Glomerular endothelial cell (primary cell): Measurements from ENCODE around the gene SYCE1L. TPM values are rescaled to one million over a fixed set of nuclear protein-coding genes. Genes with fewer than 3 reads are reported as not detected.
"Not testable (repeated sequence)": the region's sequence is repeated elsewhere in the genome, so short reads cannot be mapped to it uniquely, and the experiment has no call there.

Experiments used
- DNase-seq: peaks from one replicate; pipeline ENCODE4 v3.0.0-alpha.2; 2011; ENCODE audit warnings: low read depth, low spot score; ENCODE audit errors: extremely low read depth
- total RNA-seq: library from RNA; depleted of rRNA; stranded (reverse); fragments of >200 nt; gene quantifications from 2 replicates; pipeline ENCODE4 v1.2.3, GENCODE V29; 2015

SYCE1L gene, protein sequence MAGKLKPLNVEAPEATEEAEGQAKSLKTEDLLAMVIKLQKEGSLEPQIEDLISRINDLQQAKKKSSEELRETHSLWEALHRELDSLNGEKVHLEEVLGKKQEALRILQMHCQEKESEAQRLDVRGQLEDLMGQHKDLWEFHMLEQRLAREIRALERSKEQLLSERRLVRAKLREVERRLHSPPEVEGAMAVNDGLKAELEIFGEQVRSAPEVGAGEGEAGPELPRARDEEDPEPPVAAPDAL
- total RNA-seq, result 2.1 and 11.6 TPM in 2 replicates

DNA sequence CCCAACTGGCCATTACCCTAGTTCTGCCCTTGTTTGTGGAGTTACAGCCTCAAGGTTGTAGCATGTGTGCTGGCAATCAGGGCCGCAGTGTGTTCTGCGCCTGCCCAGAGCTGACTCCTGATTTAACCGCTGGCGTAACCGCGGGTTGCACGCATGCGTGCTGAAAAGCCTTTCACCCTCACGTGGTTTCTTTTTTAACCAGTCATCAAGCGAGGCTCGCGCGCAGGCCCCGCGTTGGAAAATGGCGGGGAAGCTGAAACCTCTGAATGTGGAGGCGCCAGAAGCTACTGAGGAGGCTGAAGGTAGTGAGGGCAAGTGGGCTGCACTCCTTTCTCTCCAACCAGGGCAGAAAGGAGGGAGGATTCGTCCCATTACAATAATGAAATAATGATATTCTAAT is at the start of gene SYCE1L:
SYCE1L (plus strand) TSS at position 198 of the 400 bp plus-strand sequence; CDS start at position 242, 44 bp downstream.
- DNase-seq, result no peak

DNA sequence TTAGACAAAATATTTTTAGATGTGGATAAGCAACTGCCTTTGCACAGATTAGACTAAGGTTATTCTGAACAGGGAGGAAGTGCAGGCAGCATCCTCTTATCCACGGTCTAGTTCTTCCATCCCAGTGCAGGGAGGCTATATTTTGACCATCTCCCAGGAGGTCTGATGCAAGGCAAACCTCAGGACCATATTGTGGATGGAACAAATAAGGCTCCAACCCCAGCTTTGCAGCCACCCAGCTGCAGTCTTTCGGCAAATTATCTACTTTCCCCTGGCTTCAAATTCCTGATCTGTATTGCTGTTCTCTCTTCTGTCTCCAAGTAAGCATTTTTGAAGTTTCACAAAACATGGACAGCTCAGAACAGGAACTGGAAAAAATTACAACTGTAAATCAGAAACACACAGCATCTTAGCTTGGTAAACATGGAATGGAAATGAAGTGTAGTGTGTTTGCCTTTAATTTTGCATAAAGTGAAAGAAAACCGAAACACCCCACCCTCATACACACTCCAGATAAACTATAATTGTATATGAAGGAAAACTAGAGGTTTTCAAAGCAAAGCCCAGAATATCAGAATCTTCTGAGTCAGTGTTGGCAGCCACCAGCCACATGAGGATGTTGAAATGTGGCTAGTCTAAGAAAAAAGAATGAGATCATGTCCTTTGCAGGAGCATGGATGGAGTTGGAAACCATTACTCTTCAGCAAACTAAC is 41.7 kb upstream of the SYCE1L start:
- DNase-seq, result no peak

DNA sequence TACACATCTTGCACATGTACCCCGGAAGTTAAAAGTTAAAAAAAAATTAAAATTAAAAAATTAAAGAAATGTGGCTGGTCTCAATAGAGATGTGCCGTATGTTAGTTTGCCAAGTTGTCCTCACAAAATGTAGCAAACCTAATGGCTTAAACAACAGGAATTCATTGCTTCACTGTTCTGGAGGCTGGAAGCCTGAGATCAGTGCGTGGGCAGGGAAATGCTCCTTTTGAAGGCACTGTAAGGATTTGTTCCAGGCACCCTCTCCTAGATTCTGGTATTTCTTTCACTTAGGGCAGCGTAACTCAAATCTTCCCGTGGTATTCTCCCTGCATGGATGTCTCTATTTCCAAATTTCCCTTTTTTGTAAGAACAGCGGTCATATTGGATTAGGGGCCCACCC is 40.9 kb upstream of the SYCE1L start:
- no peak for DNase-seq

DNA sequence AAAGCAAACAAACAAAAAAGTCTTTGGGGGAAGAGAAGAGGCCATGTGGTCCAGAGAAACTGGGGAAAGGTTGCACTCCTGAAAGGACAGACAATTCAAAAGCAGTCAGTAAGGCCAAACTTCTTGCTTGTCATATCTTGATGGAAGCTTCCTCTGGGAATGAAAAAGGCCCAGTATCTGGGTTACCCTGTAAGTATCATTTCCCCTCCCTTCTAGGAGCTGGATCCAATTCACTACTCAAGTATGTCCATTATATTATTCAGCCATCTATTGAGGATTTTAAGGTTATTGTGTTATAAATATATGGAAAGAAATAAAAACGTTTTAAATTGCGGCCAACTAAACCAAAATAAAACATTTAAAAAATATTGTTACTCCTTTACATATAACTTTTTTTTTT is 34.2 kb upstream of the SYCE1L start:
- DNase-seq, result no peak

- not testable (repeated sequence) for DNase-seq
These were observed 33.5 kb upstream of the SYCE1L start for GRCh38 chr16:77165536-77166236.

GRCh38 chr16:77166726-77167125 is 32.5 kb upstream of the SYCE1L start:
- no peak for DNase-seq

GRCh38 chr16:77168901-77169300 is 30.3 kb upstream of the SYCE1L start:
- DNase-seq, result no peak

DNA sequence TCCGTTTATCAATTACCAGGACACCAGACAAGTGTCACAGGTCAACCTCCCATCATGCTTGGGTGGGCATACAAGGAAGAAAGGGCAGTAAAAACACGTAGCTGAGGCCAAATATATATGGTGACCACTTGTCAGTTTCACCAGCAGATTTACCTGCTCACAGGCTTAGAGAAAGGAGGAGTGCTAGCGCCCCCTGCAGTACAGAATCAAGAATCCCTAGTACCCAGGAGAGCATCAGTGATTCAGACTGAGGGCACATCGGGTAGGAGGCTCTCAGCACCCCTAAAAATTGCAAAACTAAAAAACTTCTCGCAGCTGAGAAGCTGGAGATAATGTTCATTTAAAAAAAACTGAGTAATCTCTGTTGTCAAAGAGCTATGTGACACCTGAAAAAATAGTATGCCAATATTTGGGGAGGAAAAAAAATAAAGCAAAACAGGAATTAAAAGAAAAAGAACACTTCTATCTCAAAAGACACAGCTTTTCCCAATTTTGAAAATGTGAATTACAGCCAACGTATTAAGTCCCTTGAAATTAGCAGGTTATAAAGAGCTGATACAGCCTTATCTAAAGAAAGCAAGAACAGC is 29.5 kb upstream of the SYCE1L start:
- DNase-seq, result peak; percentile 12

DNA sequence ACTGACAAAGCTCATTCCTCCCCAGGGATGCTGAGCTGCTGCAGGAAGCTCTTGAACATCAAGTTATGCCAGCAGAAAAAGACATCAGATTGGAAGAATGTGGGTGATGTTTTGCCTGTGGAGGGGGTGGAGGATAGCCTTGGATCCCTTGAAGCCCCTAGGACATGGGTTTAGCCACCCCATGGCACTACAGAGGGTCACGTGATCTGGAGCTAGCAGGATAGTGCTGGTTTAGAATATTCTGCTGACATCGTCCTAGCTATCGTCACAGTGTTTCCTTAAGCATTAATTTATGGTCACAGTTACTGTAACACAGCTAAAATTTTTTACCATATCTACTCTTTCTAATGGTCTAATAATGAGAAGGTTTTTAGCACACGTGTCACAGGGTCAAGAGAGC is 28.4 kb upstream of the SYCE1L start:
- no peak for DNase-seq

DNA sequence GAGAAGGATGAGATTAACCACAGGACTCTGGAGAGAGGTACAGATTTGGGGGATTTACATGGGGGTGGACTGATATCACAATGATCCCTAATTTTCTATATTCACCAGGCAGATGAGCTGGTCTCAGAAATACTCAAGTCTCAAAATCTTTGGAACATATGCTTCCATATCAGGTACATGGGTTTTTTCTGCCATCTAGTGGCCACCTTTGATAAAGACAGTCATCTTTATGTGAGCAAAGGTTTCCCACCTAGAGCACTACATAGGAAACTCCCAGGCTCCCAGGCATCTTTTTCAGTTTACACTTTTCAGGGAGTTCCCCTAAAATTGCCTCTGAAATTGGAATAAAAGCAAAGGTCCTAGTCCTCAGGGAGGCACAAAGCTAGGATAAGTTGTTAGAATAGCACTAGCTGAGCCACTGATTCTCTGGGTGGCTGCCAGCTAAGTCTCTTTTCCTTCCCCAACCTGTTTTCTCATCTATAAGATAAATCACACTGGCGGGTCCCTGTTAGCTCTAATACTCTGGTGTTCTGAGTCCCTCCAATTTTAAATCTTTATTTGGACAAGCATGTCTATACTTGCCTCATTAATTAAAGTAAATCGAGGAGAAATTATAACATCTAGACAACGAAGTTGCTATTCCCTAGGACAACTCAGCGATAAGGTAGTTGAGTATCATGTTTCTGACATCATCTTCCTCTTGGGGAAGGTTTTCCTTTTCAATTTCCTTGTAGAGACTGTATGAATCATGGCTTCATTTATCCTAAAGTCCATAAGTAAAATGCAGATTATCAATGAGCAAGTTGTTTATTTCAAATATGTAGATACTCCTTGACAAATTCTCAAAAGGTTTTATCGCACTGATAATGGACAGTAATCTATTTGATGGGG is 27.2 kb upstream of the SYCE1L start:
- peak; percentile 75 for DNase-seq

DNA sequence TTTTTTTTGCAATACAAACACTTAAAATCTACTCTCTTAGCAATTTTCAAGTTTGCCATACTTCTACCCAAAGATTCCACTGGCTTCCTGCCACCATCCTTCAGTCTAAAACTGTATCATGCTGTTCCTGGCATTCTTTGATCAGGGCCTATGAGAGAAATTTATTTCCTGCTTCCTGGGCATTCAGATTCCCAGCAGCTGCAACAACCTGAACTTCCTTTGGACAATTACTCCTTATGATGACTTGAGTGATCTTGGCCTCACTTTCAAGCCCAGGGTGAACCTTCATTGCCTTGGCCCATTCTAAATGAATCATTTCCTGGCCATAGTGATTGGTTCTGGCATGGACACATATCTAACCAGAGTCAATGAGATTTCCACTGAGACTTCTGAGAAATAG is 26.3 kb upstream of the SYCE1L start:
- DNase-seq, result peak; percentile 89

DNA sequence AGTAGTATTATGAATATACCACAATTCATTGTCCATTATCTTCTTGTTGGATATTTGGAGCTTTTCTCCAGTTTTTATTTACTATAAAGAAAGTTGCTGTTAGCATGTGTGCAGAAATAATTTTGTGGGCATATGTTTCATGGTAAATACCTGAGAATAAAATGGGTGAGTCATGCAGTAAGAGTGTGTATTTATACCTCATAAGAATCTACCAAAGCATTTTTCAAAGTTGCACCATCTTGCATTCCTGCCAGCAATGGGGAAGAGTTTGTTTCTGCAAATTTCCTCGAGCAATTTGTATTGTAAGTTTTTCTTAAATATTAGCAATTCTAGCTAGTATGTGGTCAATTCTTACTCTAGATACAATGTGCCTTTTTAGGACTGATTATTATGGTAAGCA is 16.1 kb upstream of the SYCE1L start:
- no peak for DNase-seq

DNA sequence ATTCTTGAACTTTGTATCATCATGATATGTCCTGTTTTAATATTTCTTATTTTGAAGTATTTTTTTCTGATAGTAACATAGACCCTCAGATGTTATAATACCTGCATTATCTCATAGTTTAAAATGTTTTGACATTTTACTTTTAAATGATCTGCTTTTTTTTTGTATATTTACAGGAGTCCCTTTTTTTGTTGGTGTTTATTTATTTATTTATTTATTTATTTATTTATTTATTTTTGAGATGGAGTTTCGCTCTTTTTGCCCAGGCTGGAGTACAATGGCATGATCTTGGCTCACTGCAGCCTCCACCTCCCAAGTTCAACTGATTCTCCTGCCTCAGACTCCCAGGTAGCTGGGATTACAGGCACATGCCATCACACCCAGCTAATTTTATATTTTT is 12.9 kb upstream of the SYCE1L start:
- DNase-seq, result not testable (repeated sequence)

GRCh38 chr16:77190190-77190477 is 9.1 kb upstream of the SYCE1L start:
- no peak for DNase-seq

DNA sequence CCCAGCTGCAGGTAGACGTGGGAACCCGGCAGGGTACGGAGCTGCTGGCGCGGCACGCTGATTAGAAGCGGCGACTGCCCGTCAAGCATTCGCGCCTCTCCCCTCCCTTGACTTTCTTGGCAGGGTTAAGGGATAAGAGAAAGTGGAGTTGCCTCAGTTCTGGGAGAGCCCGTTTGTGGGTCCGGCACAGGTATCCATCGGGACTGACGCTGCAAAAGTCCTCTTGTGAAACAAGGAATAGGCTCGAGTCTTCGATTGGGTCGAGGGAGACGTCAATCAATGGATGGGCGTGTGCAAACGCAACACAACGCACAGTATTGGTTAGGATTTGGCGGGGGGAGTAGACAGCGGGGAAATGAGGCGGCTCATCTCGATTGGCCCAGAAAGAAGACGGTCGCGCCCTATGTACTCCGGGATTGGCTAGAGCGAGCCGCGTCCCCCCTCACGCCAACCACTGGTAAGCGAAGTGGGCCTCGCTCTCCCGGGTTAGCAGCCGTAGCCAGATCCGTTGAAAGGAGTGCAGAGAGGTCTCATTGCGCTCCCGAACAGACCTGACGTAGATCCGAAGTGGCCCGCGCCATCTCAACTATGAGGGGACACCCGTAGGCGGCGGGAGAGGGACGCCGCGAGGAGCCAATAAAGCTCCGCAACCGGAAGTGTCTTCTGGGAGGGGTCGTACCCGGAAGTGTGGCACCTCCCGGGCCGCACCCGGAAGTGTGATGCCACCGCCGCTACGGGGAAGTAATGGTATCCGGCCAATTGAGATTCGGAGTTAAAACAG is 8.5 kb upstream of the SYCE1L start, which contains the start of gene MON1B:
MON1B (plus strand) TSS at position 713 of the 781 bp plus-strand sequence. CDS start 296 bp downstream, outside the sequence.
- DNase-seq, result peak; percentile 93

DNA sequence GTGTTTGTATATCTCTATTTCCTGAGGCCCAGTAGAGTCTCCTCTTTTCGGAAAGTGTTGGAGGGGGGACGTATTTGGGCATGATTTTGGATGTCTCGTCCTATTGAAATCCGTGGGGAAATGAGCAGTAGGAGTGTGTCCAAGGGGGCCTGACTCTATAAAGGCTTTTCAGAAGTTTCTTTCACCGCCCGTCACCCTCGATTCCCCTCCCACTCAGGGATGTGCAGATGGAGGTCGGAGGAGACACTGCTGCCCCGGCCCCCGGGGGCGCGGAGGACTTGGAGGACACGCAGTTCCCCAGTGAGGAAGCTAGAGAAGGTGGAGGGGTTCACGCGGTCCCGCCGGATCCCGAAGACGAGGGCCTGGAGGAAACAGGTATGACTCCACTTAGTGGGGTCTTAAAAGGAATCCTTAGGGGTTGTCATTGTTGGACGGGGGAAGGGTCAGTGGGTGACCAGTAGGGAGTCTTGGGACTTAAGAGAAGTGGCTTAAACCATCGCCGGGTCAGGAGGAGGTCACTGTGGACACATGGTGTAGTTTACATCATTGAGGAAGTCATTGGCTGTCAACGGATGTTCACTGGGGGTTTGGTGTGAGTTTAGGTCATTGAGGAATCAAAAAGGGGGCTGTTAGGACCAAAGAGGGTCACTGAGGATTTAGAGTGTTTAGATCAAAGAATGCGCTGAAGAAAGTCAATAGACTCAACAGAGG is 7.8 kb upstream of the SYCE1L start:
- DNase-seq, result no peak

GRCh38 chr16:77193377-77193776 is 5.8 kb upstream of the SYCE1L start:
- no peak for DNase-seq

DNA sequence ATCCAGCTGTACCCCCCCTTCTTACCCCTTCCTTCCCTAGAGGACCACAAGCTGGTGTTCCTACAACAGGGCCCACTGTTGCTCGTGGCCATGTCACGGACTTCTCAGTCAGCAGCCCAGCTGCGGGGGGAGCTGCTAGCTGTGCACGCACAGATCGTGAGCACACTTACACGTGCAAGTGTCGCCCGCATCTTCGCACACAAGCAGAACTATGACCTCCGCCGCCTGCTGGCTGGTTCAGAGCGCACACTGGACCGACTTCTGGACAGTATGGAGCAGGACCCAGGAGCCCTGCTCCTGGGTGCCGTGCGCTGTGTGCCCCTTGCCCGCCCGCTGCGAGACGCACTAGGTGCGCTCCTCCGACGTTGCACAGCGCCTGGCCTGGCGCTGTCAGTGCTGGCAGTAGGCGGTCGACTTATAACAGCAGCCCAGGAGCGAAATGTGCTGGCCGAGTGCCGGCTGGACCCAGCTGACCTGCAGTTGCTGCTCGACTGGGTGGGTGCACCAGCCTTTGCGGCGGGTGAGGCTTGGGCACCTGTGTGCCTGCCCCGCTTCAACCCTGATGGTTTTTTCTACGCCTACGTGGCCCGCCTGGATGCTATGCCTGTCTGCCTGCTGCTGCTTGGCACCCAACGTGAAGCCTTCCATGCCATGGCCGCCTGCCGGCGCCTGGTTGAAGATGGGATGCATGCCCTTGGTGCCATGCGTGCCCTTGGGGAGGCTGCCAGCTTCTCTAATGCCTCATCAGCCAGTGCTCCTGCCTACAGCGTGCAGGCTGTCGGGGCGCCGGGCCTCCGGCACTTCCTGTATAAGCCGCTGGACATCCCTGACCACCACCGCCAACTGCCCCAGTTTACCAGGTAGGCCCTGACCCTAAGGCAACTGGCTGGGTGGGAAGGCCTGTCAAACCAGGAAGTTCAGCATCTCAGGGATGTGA is 4.6 kb upstream of the SYCE1L start:
- DNase-seq, result no peak
